RWPE2 (cell line): Measurements from ENCODE around the gene CDKN2C.

ENCODE experiments used
- ATAC-seq: fragments of 200-7000 bp; cut with Tn5 transposase; 3 replicates; pipeline ENCODE4 v1.9.1; 2021; ENCODE audit warnings: low read depth
- DNase-seq: peaks from one replicate; pipeline ENCODE4 v3.0.0-alpha.2; 2020; ENCODE audit warnings: low spot score
- H3K27ac ChIP-seq: fragments of 450-650 bp; 2 replicates; pipeline ENCODE4 v1.5.1; 2017; ENCODE audit warnings: mild to moderate bottlenecking; ENCODE audit not compliant: poor library complexity, severe bottlenecking
- H3K27me3 ChIP-seq: fragments of 250-450 bp; sonication (Bioruptor Pico); 2 replicates; pipeline ENCODE4 v1.5.1; 2021; ENCODE audit warnings: mild to moderate bottlenecking, moderate library complexity; ENCODE audit not compliant: insufficient read depth, poor library complexity, severe bottlenecking
- H3K36me3 ChIP-seq: fragments of 250-450 bp; sonication (Bioruptor Pico); 2 replicates; pipeline ENCODE4 v1.5.1; 2020; ENCODE audit warnings: low read depth, mild to moderate bottlenecking, moderate library complexity
- H3K4me1 ChIP-seq: fragments of 250-450 bp; sonication (Bioruptor Pico); 2 replicates; pipeline ENCODE4 v1.5.1; 2021; ENCODE audit warnings: mild to moderate bottlenecking, moderate library complexity; ENCODE audit not compliant: insufficient read depth, poor library complexity, severe bottlenecking
- H3K4me3 ChIP-seq: fragments of 250-450 bp; sonication (Bioruptor Pico); 2 replicates; pipeline ENCODE4 v1.5.1; 2021; ENCODE audit warnings: mild to moderate bottlenecking, moderate library complexity; ENCODE audit not compliant: severe bottlenecking
- H3K9me3 ChIP-seq: fragments of 250-450 bp; sonication (Bioruptor Pico); 2 replicates; pipeline ENCODE4 v1.5.1; 2021; ENCODE audit warnings: mild to moderate bottlenecking, moderate library complexity; ENCODE audit not compliant: severe bottlenecking
- TF ChIP-seq, protein P1 (sequence below): fragments of 450-650 bp; IDR thresholded peaks from one replicate; pipeline ENCODE4 v1.5.1; 2017; ENCODE audit warnings: mild to moderate bottlenecking, moderate library complexity; ENCODE audit not compliant: poor library complexity, severe bottlenecking

The CDKN2C gene

DNA sequence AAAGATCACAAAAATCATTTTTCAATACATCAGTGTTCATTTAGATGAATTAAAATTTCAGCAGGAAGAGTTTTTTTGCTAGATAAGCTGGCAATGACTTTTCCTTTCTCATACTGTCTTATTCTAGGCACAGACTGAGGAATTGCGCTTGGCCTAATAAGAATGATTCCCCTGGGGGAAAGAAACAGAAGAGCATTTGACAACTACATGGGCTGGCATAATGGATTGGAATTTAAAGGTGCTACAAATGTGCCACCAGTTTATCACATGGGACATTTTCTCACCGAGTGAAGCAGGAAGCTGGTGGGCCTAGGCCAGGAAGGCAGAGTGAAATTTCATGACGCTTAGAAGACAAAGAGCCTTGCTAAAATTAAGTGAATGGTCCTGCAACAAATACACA, 39.3 kb downstream of the CDKN2C start:
- no peak overlapping the region for H3K4me3 ChIP-seq
- ATAC-seq (no peak), DNase-seq (no peak)
- TF ChIP-seq, protein P1, sequence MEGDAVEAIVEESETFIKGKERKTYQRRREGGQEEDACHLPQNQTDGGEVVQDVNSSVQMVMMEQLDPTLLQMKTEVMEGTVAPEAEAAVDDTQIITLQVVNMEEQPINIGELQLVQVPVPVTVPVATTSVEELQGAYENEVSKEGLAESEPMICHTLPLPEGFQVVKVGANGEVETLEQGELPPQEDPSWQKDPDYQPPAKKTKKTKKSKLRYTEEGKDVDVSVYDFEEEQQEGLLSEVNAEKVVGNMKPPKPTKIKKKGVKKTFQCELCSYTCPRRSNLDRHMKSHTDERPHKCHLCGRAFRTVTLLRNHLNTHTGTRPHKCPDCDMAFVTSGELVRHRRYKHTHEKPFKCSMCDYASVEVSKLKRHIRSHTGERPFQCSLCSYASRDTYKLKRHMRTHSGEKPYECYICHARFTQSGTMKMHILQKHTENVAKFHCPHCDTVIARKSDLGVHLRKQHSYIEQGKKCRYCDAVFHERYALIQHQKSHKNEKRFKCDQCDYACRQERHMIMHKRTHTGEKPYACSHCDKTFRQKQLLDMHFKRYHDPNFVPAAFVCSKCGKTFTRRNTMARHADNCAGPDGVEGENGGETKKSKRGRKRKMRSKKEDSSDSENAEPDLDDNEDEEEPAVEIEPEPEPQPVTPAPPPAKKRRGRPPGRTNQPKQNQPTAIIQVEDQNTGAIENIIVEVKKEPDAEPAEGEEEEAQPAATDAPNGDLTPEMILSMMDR = no peak
- H3K27ac ChIP-seq = no peak overlapping the region
- no peaks in the 10 kb centered on the region for H3K4me1 ChIP-seq
- peaks cover 2% of the 10 kb centered on the region for H3K9me3 ChIP-seq
- no peaks in the 10 kb centered on the region for H3K27me3 ChIP-seq
- no peaks in the 10 kb centered on the region for H3K36me3 ChIP-seq

DNA sequence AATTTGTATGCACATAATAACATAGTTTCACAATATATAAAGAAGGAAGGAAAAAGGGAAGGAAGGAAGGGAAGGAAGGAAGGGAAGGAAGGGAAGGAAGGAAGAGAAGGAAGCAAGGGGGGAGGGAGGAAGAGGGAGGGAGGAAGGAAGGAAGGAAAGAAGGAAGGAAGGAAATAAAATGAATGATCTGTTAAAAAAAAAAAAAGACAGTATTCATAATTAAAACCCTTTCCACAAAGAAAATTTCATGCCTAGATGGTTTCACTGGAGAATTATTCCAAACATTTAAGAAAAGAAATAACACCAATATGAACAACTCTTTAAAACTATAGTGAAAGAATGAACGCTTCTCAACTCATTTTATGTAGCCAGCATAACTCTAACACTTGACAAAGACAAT, 44.8 kb downstream of the CDKN2C start:
- H3K36me3 ChIP-seq = no peaks in the 10 kb centered on the region
- TF ChIP-seq, protein P1 = no peak
- H3K9me3 ChIP-seq = no peaks in the 10 kb centered on the region
- no peaks in the 10 kb centered on the region for H3K4me1 ChIP-seq
- DNase-seq (no peak), ATAC-seq (no peak)
- no peak overlapping the region for H3K27ac ChIP-seq
- no peaks in the 10 kb centered on the region for H3K27me3 ChIP-seq
- no peak overlapping the region for H3K4me3 ChIP-seq

DNA sequence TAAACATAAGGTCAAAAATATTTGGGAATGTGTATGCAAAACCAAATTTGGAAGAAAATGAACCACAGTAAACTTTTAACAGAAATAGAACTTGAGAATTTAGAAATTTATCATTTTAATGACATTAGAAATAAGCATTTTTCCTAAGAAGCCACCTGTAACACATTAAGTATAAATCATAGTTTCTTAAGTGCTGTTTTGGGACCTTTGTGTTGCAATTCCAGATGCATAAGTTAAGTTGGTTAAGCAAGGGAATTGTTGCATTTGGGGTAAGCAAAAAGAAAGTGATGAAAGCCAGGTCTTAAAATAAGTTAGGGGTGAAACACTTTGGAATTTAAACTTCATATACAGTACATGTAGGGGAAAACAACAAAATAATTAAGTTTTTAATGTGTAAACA, 49.8 kb downstream of the CDKN2C start:
- TF ChIP-seq, protein P1 = no peak
- Histone ChIP-seq H3K27ac (no peak overlapping the region), H3K36me3 (no peaks in the 10 kb centered on the region), H3K4me1 (no peaks in the 10 kb centered on the region), H3K9me3 (no peaks in the 10 kb centered on the region), H3K27me3 (no peaks in the 10 kb centered on the region), H3K4me3 (no peak overlapping the region)
- ATAC-seq = no peak
- DNase-seq = no peak
